ENCODE data around the gene RIN3.

Gene RIN3

DNA sequence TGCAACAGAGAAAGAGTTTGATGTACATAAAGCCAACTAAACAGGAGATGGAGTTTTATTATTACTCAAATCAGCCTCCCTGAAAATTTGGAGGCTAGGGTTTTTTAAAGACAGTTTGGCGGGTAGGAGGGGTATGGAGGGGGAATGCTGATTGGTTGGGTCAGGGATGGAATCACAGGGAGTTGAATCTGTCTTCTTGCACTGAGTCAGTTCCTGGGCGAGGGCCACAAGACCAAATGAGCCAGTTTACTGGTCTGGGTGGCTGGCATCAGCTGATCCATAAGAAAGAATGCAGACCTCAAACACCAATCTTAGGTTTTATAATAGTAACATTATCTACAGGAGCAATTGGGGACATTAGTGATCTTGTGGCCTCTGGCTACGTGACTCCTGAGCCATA lies 64.9 kb downstream of the RIN3 start:
- no peak for DNase-seq

DNA sequence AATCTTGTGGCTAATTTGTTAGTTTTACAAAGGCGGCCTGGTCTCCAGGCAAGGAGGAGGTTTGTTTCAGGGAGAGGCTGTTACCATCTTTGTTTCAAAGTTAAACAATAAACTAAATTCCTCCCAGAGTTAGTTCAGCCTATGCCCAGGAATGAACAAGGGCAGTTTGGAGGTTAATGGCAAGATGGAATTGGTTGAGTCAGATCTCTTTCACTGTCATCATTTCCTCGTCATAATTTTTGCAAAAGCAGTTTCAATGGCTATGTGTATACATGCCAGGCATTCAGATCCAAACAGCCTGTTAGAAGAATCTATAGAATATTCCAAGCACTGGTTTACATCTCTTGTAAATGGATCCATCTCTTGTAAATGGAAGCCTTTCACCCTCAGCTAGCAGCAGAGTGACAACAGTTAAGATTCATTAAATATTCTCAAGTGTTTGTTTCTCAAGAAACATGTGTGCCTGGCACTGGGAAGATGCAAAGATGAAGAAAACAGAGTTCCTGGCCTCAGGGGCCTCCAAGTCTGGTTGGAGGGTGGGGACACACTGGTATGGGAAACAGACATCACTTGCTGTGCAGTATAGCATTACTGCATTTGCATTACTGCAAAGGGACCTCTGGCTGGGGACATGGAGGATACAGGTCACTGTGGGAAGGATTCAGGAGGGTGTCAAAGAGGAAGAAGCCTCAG lies 65.8 kb downstream of the RIN3 start:
- DNase-seq: no peak

DNA sequence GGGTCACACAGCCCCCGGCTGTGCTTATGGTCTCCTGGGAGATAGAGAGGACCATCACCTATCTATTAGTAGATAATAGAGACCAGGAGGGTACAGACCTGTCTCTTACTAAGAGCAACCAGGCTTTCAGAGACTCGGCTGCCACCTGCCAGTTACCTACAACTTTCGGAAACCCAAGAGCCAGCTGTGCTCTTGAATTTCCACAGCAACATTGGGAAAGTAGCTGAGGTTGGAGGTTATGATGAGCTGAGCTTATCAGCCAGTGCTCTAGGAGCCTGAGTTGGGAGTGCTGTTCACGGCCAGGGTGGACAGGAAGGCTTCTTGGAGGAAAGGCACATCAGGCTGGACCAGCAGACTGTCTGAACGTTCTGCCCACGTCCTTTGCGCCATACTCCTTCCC lies 67.6 kb downstream of the RIN3 start:
- no peak for DNase-seq

DNA sequence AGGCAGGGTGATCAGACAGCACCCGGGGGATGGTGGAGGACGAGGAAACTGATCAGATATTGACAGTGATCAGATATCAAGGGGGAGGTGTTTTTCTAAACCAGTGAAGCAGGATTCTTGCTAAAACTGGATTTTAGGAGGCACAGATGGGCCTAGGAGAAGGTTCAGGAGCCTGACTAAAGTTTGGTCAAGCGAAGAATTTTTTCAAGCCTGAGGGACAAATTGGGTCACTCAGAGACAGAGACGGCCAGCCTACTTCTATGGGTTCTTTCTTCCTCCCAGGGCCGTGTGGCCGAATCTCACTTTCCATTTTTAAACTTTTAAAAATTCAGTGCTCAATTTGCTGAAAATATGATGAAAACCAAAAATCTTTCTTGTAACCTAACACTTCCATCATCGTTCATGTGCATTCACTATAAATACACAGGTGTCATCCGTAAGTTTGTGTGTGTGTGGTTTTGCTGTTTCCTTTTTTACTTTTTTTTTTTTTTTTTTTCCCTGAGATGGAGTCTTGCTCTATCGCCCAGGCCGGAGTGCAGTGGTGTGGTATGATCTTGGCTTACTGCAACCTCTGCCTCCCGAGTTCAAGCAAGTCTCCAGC lies 68.5 kb downstream of the RIN3 start:
- DNase-seq: no peak

DNA sequence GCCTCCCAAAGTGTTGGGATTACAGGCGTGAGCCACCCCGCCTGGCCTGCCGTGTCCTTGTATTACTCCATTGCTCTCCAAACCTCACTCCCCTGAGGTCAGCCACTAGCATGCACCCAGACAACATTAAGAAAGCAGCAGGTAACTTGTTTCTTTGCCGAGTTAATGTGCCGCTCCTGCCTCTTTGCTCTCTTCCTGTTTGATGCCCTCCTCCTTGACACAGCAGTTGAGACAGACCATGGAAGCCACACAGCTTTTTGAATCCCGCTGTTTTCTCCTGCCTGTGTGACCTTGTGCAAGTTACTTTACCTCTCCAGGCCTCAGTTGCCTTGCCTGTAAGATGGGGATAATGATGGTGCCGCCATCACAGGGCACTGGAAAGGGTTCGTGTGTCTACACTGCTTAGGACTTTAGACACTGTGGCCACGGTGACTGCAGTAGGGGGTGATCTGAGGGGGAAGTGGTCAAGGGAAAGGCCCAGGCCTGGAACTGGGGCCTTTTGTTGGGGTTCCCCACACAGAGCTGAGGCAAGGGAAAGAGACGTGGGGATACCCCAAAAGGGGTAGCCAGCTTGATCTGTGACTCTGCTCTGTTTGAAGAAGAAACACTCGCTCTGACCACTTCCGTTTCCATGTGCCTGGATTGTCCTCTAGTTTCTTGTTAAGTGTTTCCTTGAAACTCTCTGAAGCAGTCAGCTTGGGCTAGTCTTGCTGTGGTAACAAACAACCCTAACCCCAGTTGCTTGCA lies 69.3 kb downstream of the RIN3 start:
- DNase-seq: no peak

DNA sequence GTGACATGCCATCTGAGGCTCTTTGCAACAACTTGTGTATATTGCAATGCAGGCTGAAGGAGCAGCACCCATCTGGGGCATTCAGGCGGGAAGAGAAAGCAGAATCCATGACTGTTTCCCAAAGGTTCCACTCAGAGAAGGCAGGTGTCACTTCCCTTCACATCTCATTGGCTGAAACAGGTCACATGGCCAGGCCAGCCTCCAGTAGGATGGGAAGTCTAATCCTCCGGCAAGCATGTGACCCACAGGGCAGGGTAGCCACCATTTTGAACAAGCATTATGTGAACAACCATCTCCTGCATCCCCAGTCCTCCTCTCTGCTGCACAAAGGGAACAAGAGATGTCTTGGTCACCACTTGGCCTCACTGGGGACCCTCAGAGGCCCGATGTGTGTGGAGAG lies 70.6 kb downstream of the RIN3 start:
- no peak for DNase-seq

DNA sequence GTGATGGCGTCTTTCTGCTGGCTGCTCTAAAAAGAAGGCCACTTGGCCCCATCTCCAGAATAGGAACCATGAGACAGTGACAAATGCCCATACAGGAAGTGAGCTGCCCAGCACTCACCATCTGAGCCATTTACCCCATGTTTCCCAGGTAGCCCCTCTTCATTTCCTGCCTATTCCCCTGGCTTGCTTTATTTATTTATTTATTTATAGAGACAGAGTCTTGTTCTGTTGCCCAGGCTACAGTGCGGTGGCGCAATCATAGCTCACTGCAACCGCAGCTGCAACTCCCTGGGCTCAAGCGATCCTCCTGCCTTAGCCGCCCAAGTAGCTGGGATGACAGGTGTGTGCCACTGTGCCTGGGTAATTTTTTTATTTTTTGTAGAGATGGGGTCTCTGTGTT lies 71.2 kb downstream of the RIN3 start:
- no peak for DNase-seq

DNA sequence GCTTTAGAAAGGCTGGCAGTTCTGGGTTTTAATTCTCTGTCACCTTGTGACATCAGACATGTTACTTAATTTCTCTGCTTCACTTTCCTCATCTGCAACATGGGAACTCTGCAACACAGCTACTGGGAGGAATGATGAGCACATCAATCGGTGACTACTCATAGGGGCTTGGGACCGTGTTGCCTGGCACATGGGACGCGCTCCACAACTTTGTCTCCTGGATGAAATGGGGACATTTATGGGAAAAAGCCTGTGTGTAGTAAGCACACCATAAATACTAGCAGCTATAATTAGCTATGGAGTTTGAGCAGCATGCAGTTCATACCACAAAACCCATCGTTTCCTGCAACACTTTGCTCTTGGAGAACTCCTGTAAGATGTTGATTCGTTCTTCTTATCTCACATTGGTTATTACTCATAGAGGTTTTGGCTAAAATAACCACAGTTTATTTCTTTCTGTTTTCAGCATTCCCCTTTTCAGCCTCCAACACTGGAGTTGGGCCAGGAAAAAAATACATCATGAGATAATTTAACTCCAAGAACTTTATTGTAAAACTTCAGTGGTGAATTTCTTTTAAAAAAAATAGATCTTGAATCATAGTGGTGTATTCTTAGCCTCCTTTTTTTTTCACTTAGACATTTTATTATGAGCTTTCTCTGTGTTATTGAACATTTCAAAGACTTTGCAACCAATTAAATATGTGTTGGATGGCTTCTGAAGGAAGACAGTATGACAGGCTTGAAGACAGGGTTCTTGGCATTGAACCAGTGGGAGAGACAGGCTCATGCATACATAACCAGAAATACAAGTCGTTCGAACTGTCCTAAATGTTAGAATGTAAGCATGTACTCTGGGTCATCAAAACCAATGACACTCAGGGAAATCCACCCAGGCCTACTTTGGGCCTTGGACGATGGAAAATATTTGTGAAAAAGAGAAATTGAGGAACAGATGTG lies 72.7 kb downstream of the RIN3 start:
- DNase-seq: no peak

DNA sequence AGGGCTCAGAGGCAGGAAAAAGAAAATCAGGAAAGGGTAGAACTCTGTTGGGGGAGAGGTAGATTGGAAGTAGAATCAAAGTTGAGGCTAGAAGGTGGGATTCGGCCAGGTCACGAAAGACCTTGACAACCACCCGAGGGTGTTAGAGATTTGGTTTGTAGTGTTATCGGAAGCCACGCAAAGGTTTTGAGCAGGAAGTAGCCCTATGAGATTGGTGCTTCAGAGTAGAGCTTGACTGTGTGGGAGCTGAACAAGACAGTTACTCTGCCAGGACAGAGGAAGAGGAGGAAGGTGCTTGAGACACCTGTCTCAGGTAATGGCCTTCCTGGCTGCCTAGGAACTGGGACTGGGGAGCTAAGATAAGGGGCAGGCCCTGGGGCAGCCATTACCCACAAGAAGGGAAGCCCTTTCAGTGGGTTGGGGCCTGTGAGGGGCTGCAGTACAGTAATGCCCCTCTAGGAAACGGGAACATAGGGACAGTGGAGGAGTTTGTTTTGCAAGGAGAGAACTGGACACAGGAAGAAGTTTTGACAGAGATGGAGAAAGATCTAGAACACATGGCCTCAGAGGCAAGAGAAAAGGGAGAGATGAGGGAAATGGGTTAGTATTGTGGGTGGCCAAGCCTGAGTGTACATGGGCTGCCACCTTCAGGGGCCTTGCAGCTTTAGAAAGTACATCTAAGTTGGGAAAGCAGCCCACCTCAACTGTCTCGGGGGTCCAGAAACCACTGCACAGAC lies 73.5 kb downstream of the RIN3 start:
- DNase-seq: no peak

DNA sequence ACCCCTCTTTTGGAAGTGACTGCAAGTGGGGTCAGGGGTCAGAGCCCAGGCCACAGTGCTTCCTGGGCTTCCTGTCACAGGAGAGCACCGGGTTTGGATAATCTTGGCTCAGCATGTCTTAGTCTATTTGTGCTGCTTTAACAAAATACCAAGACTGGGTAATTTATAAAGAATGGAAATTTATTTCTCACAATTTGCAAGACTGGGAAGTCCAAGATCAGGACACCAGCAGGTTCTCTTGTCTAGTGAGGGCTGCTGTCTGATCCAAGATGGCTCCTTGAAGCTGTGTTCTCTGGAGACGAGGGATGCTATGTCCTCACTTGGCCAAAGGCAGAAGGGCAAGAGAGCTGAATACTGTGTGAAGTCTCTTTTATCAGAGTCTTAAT lies 74.1 kb downstream of the RIN3 start:
- DNase-seq: no peak

DNA sequence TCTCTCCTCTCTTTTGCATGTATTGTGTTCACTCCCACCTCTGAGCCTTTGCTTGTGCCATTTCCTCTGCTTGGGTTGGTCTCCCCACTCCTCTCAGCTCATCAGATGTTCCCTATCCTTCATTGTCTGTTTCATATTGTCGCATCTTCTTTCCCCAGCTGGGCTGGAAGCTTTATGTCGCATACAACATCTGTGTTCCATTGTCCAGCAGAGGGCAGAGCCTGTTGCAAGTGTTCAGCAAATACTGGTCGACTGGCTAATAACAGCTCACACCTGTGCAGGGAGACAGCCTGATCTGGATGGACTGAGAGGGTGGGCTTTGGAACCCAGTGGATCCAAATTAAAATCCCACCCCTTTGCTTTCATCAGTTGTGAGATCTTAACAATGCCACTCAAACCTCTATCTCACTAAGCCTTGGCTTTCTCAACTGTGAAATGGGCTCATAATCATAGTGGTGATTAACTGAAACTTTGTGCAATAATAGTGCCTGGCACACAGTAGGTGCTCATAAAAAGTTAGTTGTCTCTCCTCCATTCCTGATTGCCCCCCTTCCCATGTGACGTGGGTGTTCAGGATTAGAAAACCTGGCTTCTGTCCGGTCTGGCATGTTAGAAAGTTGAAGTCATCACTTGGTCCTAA lies 75.8 kb downstream of the RIN3 start:
- no peak for DNase-seq

DNA sequence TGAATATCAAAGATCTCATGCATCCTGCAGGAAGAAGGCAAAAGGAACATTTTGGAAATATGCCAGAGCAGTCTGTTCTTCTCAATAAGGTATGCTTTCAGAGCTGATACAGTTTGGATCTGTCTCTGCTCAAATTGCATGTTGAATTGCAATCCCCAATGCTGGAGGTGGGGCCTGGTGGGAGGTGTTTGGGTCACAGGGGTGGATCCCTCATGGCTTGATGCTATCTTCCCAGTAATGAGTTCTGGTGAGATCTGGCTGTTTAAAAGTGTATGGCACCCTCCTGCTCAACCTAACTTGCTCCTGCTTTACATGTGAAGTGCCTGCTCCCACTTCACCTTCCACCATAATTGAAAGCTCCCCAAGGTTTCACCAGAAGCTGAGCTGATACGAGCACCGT lies 76.6 kb downstream of the RIN3 start:
- DNase-seq: no peak

DNA sequence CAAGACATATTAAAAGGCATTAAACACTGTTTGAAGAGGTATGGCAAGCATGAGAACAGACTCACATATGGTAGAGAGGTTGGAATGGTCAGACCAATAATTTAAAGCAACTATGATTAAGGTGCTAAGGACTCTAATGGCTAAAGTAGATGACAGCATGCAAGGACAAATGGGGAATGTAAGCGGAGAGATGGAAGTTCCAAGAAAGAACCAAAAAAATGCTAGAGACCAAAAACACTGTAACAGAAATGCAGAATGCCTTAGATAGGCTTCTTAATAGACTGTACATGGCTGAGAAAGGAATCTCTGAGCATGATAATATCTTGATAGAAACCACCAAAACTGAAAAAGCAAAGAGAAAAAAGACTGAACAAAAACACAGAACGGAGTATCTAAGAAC lies 77.4 kb downstream of the RIN3 start:
- DNase-seq: no peak

DNA sequence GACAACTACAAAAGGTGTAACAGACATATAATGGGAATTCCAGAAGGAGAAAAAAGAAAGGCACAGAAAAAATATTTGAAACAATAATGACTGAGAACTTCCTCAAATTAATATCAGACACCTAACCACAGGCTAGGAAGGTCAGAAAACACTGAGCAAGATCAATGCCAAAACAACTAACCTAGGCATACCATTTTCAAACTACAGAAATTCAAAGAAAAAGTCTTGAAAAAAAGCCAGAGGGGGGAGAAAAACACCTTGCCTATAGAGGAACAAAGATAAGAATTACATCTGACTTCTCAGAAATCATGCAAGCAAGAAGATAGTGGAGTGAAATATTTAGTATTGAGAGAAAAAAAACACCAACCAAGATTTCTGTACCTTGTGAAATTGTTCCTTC lies 77.8 kb downstream of the RIN3 start:
- no peak for DNase-seq

DNA sequence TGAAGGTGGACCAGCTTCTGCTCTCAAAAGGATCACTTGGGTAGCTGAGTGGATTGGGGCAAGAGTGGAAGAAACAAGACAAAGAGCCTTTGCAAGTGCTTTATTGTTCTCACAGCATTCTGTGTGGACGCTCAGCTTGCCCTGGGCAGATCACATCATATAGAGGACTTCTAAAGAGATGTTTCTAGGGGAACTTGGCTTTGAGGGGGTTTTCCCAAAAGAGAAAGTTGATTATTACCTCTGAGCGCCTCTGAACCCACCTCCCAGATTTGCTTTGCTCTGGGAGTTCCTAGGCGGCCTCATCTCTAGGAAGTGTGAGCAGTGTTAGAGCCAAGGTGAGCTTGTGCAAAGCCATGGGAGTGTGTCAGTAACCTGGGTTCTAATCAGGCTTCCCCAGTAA lies 81.7 kb downstream of the RIN3 start:
- no peak for DNase-seq

DNA sequence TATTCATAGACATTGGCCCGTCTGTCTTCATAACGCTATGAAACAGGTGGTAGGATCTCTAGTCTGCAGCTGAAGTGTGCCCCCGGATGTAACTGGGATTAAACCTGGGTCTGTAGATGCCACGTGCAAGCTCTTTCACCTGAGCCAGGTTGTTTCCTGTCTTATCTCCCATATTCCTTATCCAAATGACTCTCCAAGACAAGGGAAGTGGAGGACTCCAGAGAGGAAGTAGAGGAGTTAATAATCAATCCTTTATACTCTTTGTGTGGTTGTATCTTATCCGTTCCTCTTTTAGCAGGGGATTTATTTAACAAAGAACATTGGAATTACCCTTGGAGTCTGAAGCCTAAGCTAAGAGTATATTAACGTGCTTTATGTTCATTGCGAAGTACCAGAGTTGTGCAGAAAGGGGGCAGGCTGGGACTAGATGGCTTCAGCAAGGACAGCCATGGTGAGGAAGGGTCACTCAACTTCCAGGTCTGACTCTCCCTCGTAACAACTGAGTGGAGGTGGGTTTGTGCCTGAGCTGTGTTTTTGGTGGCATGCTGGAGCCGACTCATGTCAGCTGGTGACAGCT lies 82.8 kb downstream of the RIN3 start:
- DNase-seq: no peak

DNA sequence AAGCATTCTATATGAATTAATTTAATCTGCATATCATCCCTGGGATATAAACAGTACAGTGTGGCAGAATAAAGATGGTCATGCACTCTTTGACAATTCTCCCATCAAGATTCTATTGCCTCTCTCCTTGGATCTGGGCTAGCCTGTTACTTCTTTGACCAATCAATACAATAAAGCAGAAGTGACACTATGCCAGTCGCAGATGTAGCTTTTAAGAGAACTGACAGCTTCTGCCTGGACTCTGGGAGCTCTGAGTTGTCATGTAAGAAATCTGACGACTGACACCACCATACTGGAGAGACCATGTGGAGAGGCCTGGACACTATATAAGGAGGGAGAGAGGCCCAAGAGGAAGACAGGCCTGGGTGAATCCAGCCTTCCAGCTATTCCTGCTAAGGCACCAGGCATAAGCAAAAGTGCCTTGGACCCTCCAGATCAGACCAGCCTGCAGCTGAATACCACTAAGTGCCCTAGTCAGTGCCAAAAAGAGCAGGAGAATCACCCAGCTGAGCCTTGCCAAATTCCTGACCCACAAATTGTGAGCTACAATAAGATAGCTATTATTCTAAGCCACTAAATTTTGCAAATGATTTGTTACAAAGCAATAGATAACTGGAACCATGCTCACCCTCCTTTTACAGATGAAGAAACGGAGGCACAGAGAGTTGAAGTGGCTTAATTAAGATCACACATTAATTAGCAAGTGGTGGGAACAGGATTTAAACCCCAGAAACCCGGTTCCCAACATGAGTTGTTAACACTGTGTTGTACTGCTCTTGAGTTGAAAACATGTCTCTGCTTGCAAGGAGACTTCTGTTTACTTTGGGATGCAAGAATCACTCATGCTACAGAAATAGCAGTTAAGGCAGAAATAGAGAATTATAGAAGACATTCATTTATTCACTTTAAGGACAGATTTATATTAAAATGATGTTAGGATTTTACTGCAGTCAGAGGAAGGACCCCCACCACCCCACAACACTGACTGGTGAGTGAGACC lies 84.6 kb downstream of the RIN3 start:
- no peak for DNase-seq

DNA sequence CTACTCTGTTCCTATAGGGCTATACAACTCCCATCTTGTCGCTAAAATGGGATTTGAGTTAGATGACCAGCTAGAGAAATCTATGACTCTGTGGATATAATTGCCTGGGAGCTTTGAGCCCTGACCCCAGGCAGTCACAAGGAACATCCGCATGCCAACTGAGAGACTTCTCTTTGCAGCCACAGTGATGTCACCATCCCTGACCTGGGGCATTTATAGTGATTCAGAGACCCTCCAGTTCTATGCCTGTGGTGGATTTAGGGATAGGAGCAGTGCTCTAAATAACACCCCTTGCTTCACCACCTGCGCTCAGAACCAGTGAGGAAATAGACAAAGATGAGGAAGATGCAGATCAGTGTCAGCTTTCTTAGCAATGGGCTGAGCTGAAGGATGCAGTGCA lies 86.2 kb downstream of the RIN3 start:
- DNase-seq: no peak

DNA sequence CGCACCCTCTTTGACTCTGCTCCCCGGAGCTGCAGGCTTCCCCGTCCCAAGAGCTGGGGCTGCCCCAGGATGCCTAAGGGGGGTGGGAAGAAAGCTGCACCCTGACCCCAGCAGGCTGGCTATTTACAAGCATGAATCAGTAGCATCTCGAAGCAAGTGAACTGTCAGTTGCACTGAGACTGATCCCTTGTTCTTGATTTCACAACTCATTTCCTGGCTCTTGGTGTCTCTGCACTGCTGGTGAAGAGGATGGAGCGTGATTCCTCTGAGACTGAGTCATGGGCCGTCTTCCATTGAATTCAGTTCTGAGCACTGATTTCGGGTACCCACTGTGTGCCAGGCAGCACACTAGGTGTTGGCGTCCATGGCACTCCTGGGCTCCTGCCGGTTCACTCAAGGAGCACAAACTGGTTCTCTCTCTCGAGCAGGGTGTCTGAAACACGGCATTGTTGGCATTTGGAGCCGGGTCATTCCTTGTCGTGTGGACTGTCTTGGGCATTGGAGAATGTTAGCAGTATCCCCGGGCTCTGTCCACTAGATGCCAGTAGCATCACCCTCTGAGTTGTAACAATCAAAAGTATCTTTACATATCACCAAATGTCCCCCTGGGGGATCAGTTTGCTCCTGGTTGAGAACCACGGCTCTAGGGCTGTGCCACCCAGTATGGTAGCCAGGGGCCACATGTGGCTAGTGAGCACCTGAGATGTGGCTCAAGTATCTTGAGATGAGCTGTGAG lies 86.9 kb downstream of the RIN3 start:
- no peak for DNase-seq

Data from activated CD4-positive, alpha-beta T cell treated with anti-CD3 and anti-CD28 coated beads, Interleukin-2, amount 50 U/mL, for 4 hours (primary cell).